Activated CD4-positive, alpha-beta memory T cell treated with anti-CD3 and anti-CD28 coated beads, Interleukin-2, amount 10 ng/mL, durations not matched to agents 7 days and 5 days (primary cell): ENCODE data around the gene CALCOCO1. TPM values are rescaled to one million over a fixed set of nuclear protein-coding genes. Genes with fewer than 3 reads are reported as not detected.

Experiments
- CTCF ChIA-PET: fragments of 350-600 bp; sonication (Branson Sonifier 250); formaldehyde crosslinking; loops from one replicate; lab custom pipeline; 2021; ENCODE audit warnings: antibody characterized with exemption, inconsistent platforms; lab: Charles Lee
- POLR2A ChIA-PET: fragments of 350-600 bp; sonication (Branson Sonifier 250); formaldehyde crosslinking; loops from one replicate; lab custom pipeline; 2021; ENCODE audit warnings: antibody characterized with exemption; lab: Charles Lee
- DNase-seq: peaks from one replicate; pipeline ENCODE4 v3.0.0-alpha.2; 2020
- H3K27ac Mint-ChIP-seq: one replicate; pipeline ENCODE4 v1.8.0; 2021; ENCODE audit warnings: mild to moderate bottlenecking, mixed read lengths
- H3K27me3 Mint-ChIP-seq: one replicate; pipeline ENCODE4 v1.8.0; 2021; ENCODE audit warnings: mixed read lengths
- H3K36me3 Mint-ChIP-seq: one replicate; pipeline ENCODE4 v1.8.0; 2021; ENCODE audit warnings: low read depth, mixed read lengths
- H3K4me1 Mint-ChIP-seq: one replicate; pipeline ENCODE4 v1.8.0; 2021; ENCODE audit warnings: mixed read lengths
- H3K4me3 Mint-ChIP-seq: one replicate; pipeline ENCODE4 v1.8.0; 2021; ENCODE audit warnings: mild to moderate bottlenecking, mixed read lengths
- H3K9me3 Mint-ChIP-seq: one replicate; pipeline ENCODE4 v1.8.0; 2021; ENCODE audit warnings: mixed read lengths
- total RNA-seq, 2 experiments: library from RNA; stranded (reverse); gene quantifications; one replicate each; pipeline ENCODE4 v1.2.3, GENCODE V29; 2021

The CALCOCO1 gene
- total RNA-seq, 2 experiments from 2014 or later = 80.5 to 83.0 TPM

DNA sequence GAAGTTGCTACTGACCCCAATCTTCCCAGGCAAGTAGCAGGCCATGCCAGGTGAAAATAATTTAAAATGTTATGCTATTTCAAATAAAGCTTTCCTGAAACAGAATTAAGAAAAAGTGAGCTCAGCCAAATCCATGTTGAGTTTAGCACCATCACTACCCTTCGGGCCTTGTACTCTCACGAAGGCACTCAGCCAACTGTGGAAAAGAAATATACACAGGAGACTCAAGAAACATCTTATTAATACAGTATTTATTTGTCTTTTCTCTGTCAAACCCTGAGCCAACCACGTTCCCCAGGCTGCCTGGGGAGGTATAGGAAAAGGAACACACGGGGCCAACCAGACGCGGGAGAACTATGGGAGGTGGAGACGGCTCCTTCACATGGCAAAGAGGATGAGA is 62.3 kb downstream of the CALCOCO1 start:
- peaks cover 49% of the 10 kb centered on the region for H3K36me3 Mint-ChIP-seq
- H3K4me1 Mint-ChIP-seq = peaks cover 2% of the 10 kb centered on the region
- no peaks in the 10 kb centered on the region for H3K27me3 Mint-ChIP-seq
- no peak overlapping the region for H3K4me3 Mint-ChIP-seq
- H3K27ac Mint-ChIP-seq = no peak overlapping the region
- CTCF ChIA-PET = no interaction called here
- no peaks in the 10 kb centered on the region for H3K9me3 Mint-ChIP-seq
- no peak for DNase-seq
- POLR2A ChIA-PET = interaction anchor here (1.1 to 2.0 kb wide), 2 partner anchors 10 to 19 kb away, joined by 3 to 7 read pairs; no protein-coding TSS in a partner anchor

DNA sequence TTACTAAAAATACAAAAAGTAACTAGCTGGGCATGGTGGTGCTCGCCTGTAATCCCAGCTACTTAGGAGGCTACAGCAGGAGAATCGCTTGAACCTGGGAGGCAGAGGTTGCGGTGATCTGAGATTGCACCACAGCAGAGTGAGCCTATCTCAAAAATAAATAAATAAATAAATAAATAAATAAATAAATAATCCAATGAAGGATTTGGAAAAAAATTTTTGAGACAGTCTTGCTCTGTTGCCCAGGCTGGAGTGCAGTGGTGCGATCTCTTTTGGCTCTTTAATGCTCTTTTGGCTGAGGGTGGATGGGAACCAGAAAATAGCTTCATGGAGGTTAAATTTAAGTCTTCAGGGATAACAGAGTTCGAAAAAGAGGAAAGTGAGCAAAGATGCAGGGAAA is 63.1 kb downstream of the CALCOCO1 start:
- no peaks in the 10 kb centered on the region for H3K27me3 Mint-ChIP-seq
- H3K4me3 Mint-ChIP-seq = no peak overlapping the region
- no peaks in the 10 kb centered on the region for H3K9me3 Mint-ChIP-seq
- no peaks in the 10 kb centered on the region for H3K4me1 Mint-ChIP-seq
- ChIA-PET POLR2A (interaction anchor here (1.0 to 2.0 kb wide), 3 partner anchors 11 to 163 kb away, joined by 3 to 7 read pairs (median 3); partner anchors contain the start of gene TARBP2), CTCF (interaction anchor here (1.6 kb wide), 1 partner anchor 11 kb away, joined by 8 read pairs; the partner anchor contains the start of gene ATP5MC2)
- H3K27ac Mint-ChIP-seq = no peak overlapping the region
- DNase-seq = no peak
- peaks cover 41% of the 10 kb centered on the region for H3K36me3 Mint-ChIP-seq

DNA sequence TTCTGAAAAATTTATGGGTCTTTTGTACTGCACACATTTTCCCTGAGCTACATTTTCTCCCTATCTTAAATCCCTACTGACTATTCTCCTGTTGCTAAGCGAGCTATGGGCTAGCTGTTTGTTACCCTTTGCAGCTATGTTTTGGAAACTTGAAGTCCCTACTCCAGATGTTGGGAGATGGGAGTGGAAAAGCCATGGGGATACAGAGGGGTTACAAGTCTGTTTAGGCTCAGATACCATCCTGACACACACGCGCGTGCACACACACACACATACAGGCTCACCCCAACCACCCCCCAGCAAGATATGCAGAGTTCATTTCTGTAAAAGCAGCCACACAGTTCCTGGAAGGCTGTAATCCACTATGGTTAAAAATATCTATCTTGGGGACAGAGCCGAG is 67.2 kb downstream of the CALCOCO1 start:
- no peaks in the 10 kb centered on the region for H3K9me3 Mint-ChIP-seq
- CTCF ChIA-PET = no interaction called here
- no peak overlapping the region for H3K27ac Mint-ChIP-seq
- POLR2A ChIA-PET = interaction anchor here (2.0 kb wide), 1 partner anchor 16 kb away, joined by 8 read pairs; the partner anchor contains the start of gene ATP5MC2
- no peak for DNase-seq
- H3K36me3 Mint-ChIP-seq = peaks cover 20% of the 10 kb centered on the region
- no peak overlapping the region for H3K4me3 Mint-ChIP-seq
- H3K27me3 Mint-ChIP-seq = no peaks in the 10 kb centered on the region
- H3K4me1 Mint-ChIP-seq = no peaks in the 10 kb centered on the region

DNA sequence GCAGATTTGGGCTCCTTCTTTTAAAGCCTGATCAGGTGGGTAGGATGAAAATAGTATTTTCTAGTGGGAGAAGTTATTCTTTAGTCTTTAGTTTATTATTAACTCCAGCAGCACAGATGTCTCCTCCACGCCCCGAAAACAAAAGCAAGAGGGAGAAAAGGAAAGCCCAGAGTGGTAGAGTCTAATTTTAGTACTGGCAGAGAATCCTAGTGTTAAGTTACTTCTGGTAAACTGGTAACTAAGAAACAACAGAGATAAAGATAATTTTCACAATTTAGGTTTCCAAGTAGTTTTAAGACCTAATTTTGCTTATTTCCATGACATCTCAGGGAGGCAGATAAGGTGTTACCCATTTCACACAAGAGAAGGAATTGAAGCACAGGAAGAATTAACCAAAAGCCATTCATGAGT is 67.7 kb downstream of the CALCOCO1 start:
- CTCF ChIA-PET = no interaction called here
- DNase-seq = no peak
- Mint-ChIP-seq H3K27ac (no peak overlapping the region), H3K27me3 (no peaks in the 10 kb centered on the region), H3K36me3 (peaks cover 16% of the 10 kb centered on the region), H3K4me1 (no peaks in the 10 kb centered on the region), H3K9me3 (no peaks in the 10 kb centered on the region), H3K4me3 (no peak overlapping the region)
- POLR2A ChIA-PET = interaction anchor here (2.0 kb wide), 1 partner anchor 16 kb away, joined by 8 read pairs; the partner anchor contains the start of gene ATP5MC2

DNA sequence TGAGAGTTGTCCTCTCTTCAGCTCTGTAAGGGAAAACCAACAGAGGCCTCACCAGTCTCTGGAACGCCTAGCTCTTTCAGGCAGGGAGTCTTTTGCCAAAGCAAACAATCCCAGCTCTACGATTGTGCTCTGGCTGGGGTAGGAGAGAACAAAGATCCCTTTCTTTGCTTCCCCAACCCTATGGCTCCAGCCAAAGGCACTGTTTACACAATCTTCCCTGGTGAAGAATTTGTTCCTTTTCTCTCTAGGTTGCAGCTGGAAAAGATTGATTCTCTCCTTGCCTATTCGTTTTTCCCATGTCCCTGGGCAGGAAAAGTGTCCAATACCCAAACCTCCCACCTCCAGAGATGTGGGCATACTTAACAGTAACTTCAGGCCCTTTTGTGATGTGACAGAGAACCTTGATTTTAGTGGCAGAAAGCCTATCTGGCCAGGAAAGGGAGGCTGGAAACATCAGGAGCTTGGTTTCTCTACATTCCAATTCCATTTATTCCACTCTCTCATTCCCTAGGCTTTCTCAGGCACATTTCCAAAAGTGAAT is 68.2 kb downstream of the CALCOCO1 start:
- no peaks in the 10 kb centered on the region for H3K27me3 Mint-ChIP-seq
- no peaks in the 10 kb centered on the region for H3K4me1 Mint-ChIP-seq
- H3K9me3 Mint-ChIP-seq = no peaks in the 10 kb centered on the region
- H3K27ac Mint-ChIP-seq = no peak overlapping the region
- ChIA-PET POLR2A (interaction anchor here (2.0 kb wide), 1 partner anchor 17 kb away, joined by 8 read pairs; the partner anchor contains the start of gene ATP5MC2), CTCF (interaction anchor here (1.0 kb wide), 1 partner anchor 16 kb away, joined by 4 read pairs; the partner anchor contains the start of gene ATP5MC2)
- no peak overlapping the region for H3K4me3 Mint-ChIP-seq
- peaks cover 12% of the 10 kb centered on the region for H3K36me3 Mint-ChIP-seq
- DNase-seq = no peak

Other genes with a start within 250 kb of the CALCOCO1 start
- gene MAP3K12, start 228.0 kb downstream of the CALCOCO1 start, total RNA-seq = 10 to 100 TPM; 24.8 to 25.7 TPM
- 10 to 100 TPM; 24.5 to 28.0 TPM for gene TARBP2, start 226.2 kb downstream of the CALCOCO1 start, total RNA-seq
- gene NPFF, start 220.0 kb downstream of the CALCOCO1 start, total RNA-seq = not detected
- gene ATF7, start 101.1 kb downstream of the CALCOCO1 start, total RNA-seq = 10 to 100 TPM; 21.4 to 24.0 TPM
- 100 to 1,000 TPM; 341 to 347 TPM for gene ATP5MC2, start 51.4 kb downstream of the CALCOCO1 start, total RNA-seq
- gene CISTR, start 24.5 kb upstream of the CALCOCO1 start, total RNA-seq = not detected
- gene HOXC13, start 211.4 kb upstream of the CALCOCO1 start, total RNA-seq = not detected
- gene HOXC12, start 227.5 kb upstream of the CALCOCO1 start, total RNA-seq = not detected
- not detected for gene HOXC11, start 245.7 kb upstream of the CALCOCO1 start, total RNA-seq
- gene HOTAIR, start 247.5 kb upstream of the CALCOCO1 start, total RNA-seq = not detected